ENCODE measurements around the gene NME2. TPM values are rescaled to one million over a fixed set of nuclear protein-coding genes. Genes with fewer than 3 reads are reported as not detected.
A peak's percentile ranks its signal among the peaks of the same experiment; 100 is the strongest.

The NME2 gene
- total RNA-seq, 4 donors from 2014 or later: 202 to 486 (median 387) TPM

- no peak for DNase-seq
- Histone ChIP-seq H3K27ac (peak overlapping the region; percentile 11 to 74 (median 63)), H3K9me3 (no peaks in the 10 kb centered on the region), H3K4me3 (replicated peaks in 1 of 3) (no peak overlapping the region), H3K36me3 (peaks cover 6 to 27% of the 10 kb centered on the region in 2 donors), H3K4me1 (peaks cover 0 to 15% of the 10 kb centered on the region in 2 donors), H3K27me3 (no peaks in the 10 kb centered on the region)
- intact Hi-C loops (cut with DNase I): no loop called here
- TF ChIP-seq POLR2A (IDR thresholded peaks at IDR 0.05): no peak
- no peak for TF ChIP-seq CTCF (IDR thresholded peaks at IDR 0.05)
- WGBS, 2 donors: 79 to 82% methylated on average over 6 of the region's 6 CpGs
Measured at GRCh38 chr17:51200295-51200694, 34.1 kb downstream of the NME2 start.

- TF ChIP-seq CTCF (IDR thresholded peaks at IDR 0.05) (no peak), POLR2A (IDR thresholded peaks at IDR 0.05) (no peak)
- Histone ChIP-seq H3K4me1 (peaks cover 0 to 15% of the 10 kb centered on the region in 2 donors), H3K27ac (peak overlapping the region; percentile 63 to 74 (median 73)), H3K36me3 (peaks cover 11 to 25% of the 10 kb centered on the region in 2 donors), H3K27me3 (no peaks in the 10 kb centered on the region), H3K4me3 (replicated peaks in 1 of 3) (no peak overlapping the region), H3K9me3 (no peaks in the 10 kb centered on the region)
- intact Hi-C loops (cut with DNase I): no loop called here
- 15 to 37% methylated on average over 2 of the region's 2 CpGs for WGBS, 2 donors
- DNase-seq: peak; percentile 75 to 78
Measured at GRCh38 chr17:51200846-51201245, 34.6 kb downstream of the NME2 start.

DNA sequence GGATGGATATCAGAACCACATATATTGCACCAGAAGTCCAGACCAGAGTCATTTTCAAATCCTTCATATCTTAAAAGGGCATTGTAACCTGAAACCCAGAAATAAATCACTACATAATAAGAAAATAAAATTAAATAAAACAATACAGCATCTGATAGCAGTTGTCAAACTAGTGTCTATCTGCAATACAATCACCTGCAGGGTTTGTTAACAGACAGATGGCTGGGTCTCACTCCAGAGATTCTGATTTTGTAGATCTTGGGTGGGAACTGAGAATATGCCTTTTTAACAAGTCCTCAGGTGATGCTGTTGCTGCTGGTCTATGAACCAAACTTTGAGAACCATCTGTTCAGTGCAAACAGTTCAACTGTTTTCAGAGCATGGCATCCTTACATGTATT is 37.6 kb downstream of the NME2 start:
- no peak for TF ChIP-seq CTCF (IDR thresholded peaks at IDR 0.05)
- TF ChIP-seq POLR2A (IDR thresholded peaks at IDR 0.05): no peak
- no peaks in the 10 kb centered on the region for H3K9me3 ChIP-seq
- no peaks in the 10 kb centered on the region for H3K27me3 ChIP-seq
- no peak overlapping the region for H3K27ac ChIP-seq
- intact Hi-C loops (cut with DNase I): no loop called here
- H3K36me3 ChIP-seq: peaks cover 18 to 23% of the 10 kb centered on the region in 2 donors
- no peak overlapping the region for H3K4me3 ChIP-seq (replicated peaks in 1 of 3)
- peaks cover 0 to 15% of the 10 kb centered on the region in 2 donors for H3K4me1 ChIP-seq
- DNase-seq: no peak

- Histone ChIP-seq H3K9me3 (no peaks in the 10 kb centered on the region), H3K27ac (no peak overlapping the region), H3K4me1 (no peaks in the 10 kb centered on the region), H3K36me3 (peaks cover 13 to 30% of the 10 kb centered on the region in 2 donors), H3K27me3 (no peaks in the 10 kb centered on the region), H3K4me3 (replicated peaks in 1 of 3) (no peak overlapping the region)
- 96 to 100% methylated on average over 1 of the region's 1 CpG for WGBS, 2 donors
- TF ChIP-seq POLR2A (IDR thresholded peaks at IDR 0.05): no peak
- no peak for TF ChIP-seq CTCF (IDR thresholded peaks at IDR 0.05)
- DNase-seq: no peak
- intact Hi-C loops (cut with DNase I): no loop called here
Measured at GRCh38 chr17:51214920-51215319, 48.7 kb downstream of the NME2 start.

DNA sequence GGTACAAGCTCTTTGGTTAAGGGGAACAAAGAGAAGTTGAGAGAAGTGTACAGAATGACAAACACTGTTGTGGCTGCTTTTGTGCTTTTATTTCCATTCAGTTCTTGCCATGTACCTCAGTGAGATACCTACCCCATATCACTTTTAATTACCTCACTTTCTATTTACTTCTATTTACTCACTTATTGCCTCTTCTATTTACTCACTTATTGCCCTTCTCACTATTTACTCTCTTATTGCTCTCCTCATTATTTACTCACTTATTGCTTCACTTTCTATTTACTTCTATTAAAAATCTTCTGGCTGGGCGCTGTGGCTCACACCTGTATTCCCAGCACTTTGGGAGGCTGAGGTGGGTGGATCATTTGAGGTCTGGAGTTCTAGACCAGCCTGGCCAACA is 51.7 kb downstream of the NME2 start:
- 100% methylated on average over 1 of the region's 1 CpG for WGBS, 2 donors

More for the DNA sequence above, 51.7 kb downstream of the NME2 start:
- TF ChIP-seq POLR2A (IDR thresholded peaks at IDR 0.05): no peak
- no peak for TF ChIP-seq CTCF (IDR thresholded peaks at IDR 0.05)
- Histone ChIP-seq H3K36me3 (peaks cover 21 to 29% of the 10 kb centered on the region in 2 donors), H3K9me3 (no peaks in the 10 kb centered on the region), H3K4me1 (no peaks in the 10 kb centered on the region), H3K27ac (no peak overlapping the region), H3K27me3 (no peaks in the 10 kb centered on the region), H3K4me3 (replicated peaks in 1 of 3) (no peak overlapping the region)
- DNase-seq: no peak
- intact Hi-C loops (cut with DNase I): no loop called here
